ENCODE data around the gene SLC44A2. TPM values are rescaled to one million over a fixed set of nuclear protein-coding genes. Genes with fewer than 3 reads are reported as not detected.

SLC44A2 gene
- total and polyA plus RNA-seq, 10 of the 15 experiments (the other 5 are each of a cell fraction or from before 2014, with no cell fraction given): 3.0 to 51.3 (median 26.8) TPM

DNA sequence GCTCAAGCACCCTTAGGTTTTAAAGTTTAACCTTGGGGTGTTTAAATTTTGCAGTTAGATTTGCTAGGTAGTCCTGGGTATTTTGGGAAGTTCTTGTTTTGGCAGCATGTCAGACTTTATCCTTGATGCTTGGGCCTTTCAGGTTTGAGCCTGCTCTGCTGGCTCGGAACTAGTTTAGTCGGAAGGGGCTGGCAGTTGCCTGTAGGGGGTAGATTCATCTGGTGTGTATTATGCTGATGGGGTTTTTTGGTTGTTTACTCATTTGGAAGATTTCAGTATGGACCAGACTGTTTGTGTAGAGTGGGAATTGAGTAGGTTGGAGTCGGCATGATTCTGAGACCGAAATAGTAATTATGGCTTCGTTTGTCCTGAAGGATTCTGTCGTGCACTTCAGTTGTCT lies 43.9 kb downstream of the SLC44A2 start:
- ChIA-PET POLR2A (interaction anchor here (0.6 to 0.7 kb wide), 2 partner anchors 13 to 138 kb away, joined by 3 to 4 read pairs; no protein-coding TSS in a partner anchor), SMC1A (ENCODE audit: uncharacterized antibody, unreplicated experiment) (no interaction called here), RAD21 (ENCODE audit: unreplicated experiment) (no interaction called here), CTCF (interaction anchor here (1.6 kb wide), 1 partner anchor 84 kb away, joined by 6 read pairs; no protein-coding TSS in a partner anchor)
- no peak overlapping the region for H2AFZ ChIP-seq (ENCODE audit: control insufficient read depth, low read depth, low read length)
- no TSS peak for BruUV-seq (replicated peaks)
- no peak overlapping the region for H3K4me3 ChIP-seq
- H3K4me1 ChIP-seq (ENCODE audit: control insufficient read depth, insufficient read depth, low read length): peaks cover 14% of the 10 kb centered on the region
- no peak overlapping the region for H3K27ac ChIP-seq (ENCODE audit: control insufficient read depth, insufficient read depth)
- H3K4me2 ChIP-seq (ENCODE audit: control insufficient read depth, insufficient read depth): no peak overlapping the region
- H3K9me3 ChIP-seq (replicated peaks; ENCODE audit: control insufficient read depth, insufficient read depth, low read length): no peaks in the 10 kb centered on the region
- H3K27me3 ChIP-seq (replicated peaks in 1 of 2; ENCODE audit: control insufficient read depth in 2 of 2, insufficient read depth in 2 of 2, low read length in 1 of 2): no peaks in the 10 kb centered on the region
- DNase-seq (ENCODE audit: low read depth, low spot score): no peak
- TF ChIP-seq LARP7 (IDR thresholded peaks at IDR 0.05) (no peak), POLR2AphosphoS5 (IDR thresholded peaks at IDR 0.05; ENCODE audit: low read length) (peak; percentile 38; the same call in 1 of the 2 replicates)
- TF ChIP-seq, protein P1, sequence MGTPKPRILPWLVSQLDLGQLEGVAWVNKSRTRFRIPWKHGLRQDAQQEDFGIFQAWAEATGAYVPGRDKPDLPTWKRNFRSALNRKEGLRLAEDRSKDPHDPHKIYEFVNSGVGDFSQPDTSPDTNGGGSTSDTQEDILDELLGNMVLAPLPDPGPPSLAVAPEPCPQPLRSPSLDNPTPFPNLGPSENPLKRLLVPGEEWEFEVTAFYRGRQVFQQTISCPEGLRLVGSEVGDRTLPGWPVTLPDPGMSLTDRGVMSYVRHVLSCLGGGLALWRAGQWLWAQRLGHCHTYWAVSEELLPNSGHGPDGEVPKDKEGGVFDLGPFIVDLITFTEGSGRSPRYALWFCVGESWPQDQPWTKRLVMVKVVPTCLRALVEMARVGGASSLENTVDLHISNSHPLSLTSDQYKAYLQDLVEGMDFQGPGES (IDR thresholded peaks at IDR 0.05): no peak
- TF ChIP-seq, protein P2, sequence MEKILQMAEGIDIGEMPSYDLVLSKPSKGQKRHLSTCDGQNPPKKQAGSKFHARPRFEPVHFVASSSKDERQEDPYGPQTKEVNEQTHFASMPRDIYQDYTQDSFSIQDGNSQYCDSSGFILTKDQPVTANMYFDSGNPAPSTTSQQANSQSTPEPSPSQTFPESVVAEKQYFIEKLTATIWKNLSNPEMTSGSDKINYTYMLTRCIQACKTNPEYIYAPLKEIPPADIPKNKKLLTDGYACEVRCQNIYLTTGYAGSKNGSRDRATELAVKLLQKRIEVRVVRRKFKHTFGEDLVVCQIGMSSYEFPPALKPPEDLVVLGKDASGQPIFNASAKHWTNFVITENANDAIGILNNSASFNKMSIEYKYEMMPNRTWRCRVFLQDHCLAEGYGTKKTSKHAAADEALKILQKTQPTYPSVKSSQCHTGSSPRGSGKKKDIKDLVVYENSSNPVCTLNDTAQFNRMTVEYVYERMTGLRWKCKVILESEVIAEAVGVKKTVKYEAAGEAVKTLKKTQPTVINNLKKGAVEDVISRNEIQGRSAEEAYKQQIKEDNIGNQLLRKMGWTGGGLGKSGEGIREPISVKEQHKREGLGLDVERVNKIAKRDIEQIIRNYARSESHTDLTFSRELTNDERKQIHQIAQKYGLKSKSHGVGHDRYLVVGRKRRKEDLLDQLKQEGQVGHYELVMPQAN (conservative IDR thresholded peaks at IDR 0.05): no peak
- intact Hi-C loops (cut with micrococcal nuclease; ENCODE audit: unreplicated experiment): no loop called here
- in situ Hi-C loops (cut with MboI): no loop called here
- peaks cover 23 to 39% of the 10 kb centered on the region in 2 experiments for H3K36me3 ChIP-seq (ENCODE audit: control insufficient read depth in 2 of 2, insufficient read depth in 2 of 2, low read length in 1 of 2)
- peaks cover 70% of the 10 kb centered on the region for H3K79me2 ChIP-seq (ENCODE audit: control insufficient read depth, insufficient read depth, low read length)
- FAIRE-seq: no peak
- WGBS (ENCODE audit: insufficient coverage, insufficient replicate concordance, low lambda C conversion rate, missing lambda C conversion rate): 77% methylated on average over 6 of the region's 6 CpGs
- ATAC-seq: no peak
- no peak overlapping the region for H3K9ac ChIP-seq (ENCODE audit: control insufficient read depth, insufficient read depth, low read length)
- H4K20me1 ChIP-seq (ENCODE audit: control insufficient read depth, insufficient read depth): peaks cover 17% of the 10 kb centered on the region
